ENCODE results near the gene CD46. TPM values are rescaled to one million over a fixed set of nuclear protein-coding genes. Genes with fewer than 3 reads are reported as not detected.

Gene CD46
- total RNA-seq, 1 donor from 2014 or later: 116 TPM

DNA sequence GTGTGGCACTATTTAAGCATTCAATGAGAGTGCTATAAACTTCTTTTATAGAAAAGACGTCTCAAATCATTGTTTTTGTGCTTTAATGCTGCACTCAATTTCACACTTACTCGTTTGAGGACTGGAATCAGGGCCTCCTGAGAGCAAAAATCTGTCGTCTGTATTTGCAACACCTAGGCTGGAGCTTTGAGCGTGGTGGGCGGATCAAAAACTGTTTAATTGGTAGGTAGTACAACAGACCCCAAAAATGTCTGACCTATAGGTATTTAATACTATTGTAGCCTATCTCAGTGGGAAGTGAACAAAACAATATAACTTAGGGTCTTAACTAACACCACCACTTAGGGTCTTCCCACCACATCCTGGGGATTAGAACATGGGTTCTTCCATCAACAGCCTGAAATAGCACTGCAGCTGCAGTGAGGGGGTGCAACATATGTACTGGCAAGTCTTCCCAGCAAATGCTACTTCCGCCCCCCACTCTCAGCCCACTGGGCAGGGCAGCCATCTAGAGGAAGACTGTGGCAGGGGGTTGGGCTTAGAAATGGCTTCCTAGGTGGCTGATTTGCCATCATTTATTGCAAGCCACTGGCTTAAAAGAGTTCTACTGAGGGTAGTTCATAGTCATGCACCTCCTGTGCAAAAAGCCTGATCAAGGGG is 48.3 kb downstream of the CD46 start:
- Mint-ChIP-seq H3K36me3 (ENCODE audit: low read depth, unreplicated experiment) (peaks cover 20% of the 10 kb centered on the region), H3K27ac (ENCODE audit: unreplicated experiment) (no peak overlapping the region), H3K4me1 (ENCODE audit: unreplicated experiment) (peaks cover 9% of the 10 kb centered on the region), H3K4me3 (ENCODE audit: unreplicated experiment) (no peak overlapping the region), H3K27me3 (ENCODE audit: unreplicated experiment) (no peaks in the 10 kb centered on the region), H3K9me3 (ENCODE audit: unreplicated experiment) (no peaks in the 10 kb centered on the region)
- TF ChIP-seq, protein P1, sequence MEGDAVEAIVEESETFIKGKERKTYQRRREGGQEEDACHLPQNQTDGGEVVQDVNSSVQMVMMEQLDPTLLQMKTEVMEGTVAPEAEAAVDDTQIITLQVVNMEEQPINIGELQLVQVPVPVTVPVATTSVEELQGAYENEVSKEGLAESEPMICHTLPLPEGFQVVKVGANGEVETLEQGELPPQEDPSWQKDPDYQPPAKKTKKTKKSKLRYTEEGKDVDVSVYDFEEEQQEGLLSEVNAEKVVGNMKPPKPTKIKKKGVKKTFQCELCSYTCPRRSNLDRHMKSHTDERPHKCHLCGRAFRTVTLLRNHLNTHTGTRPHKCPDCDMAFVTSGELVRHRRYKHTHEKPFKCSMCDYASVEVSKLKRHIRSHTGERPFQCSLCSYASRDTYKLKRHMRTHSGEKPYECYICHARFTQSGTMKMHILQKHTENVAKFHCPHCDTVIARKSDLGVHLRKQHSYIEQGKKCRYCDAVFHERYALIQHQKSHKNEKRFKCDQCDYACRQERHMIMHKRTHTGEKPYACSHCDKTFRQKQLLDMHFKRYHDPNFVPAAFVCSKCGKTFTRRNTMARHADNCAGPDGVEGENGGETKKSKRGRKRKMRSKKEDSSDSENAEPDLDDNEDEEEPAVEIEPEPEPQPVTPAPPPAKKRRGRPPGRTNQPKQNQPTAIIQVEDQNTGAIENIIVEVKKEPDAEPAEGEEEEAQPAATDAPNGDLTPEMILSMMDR (IDR thresholded peaks at IDR 0.05; ENCODE audit: unreplicated experiment): no peak
- DNase-seq (ENCODE audit: low spot score): no peak

DNA sequence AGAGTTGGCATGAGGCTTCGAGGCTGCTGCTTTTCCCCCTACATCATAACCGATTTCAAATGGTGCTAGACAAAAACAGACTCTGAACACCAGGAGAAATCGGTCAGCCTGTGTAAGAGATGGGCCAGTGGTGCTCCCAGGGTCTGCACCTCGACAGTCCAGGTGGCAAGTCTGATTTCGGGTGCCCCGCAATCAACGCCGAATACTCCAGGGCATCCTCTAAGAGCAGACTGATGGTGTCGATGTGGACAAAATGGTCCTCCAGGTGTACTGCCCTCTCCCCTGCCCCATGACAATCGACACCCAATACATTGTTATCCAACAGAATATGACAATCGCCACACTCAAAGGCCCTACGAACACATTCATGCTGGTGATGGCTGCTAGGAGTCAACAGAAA is 50.0 kb downstream of the CD46 start:
- peaks cover 26% of the 10 kb centered on the region for H3K36me3 Mint-ChIP-seq (ENCODE audit: low read depth, unreplicated experiment)
- H3K27me3 Mint-ChIP-seq (ENCODE audit: unreplicated experiment): no peaks in the 10 kb centered on the region
- TF ChIP-seq, protein P1 (IDR thresholded peaks at IDR 0.05; ENCODE audit: unreplicated experiment): no peak
- H3K4me1 Mint-ChIP-seq (ENCODE audit: unreplicated experiment): peaks cover 8% of the 10 kb centered on the region
- no peak overlapping the region for H3K4me3 Mint-ChIP-seq (ENCODE audit: unreplicated experiment)
- no peak for DNase-seq (ENCODE audit: low spot score)
- H3K27ac Mint-ChIP-seq (ENCODE audit: unreplicated experiment): no peak overlapping the region
- no peaks in the 10 kb centered on the region for H3K9me3 Mint-ChIP-seq (ENCODE audit: unreplicated experiment)

DNA sequence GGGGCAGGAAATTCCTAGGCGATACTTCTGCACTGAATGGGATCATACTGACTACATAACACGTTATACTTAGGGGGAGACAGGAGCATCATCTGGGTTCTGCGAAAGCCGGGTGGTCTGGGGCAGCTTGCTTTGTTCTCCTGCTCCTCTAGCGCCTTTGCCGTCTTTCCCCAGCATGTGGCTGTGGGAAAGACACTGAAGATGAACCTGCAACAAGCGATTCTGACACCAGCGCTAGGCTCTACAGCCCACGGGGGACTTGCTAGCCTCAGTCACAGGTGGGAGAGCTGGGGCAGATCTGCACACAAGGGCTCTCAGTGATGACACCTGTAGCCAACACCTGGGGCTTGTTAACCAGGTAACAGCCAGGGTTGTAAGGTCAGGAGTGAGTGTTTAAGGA is 51.8 kb downstream of the CD46 start:
- TF ChIP-seq, protein P1 (IDR thresholded peaks at IDR 0.05; ENCODE audit: unreplicated experiment): no peak
- H3K9me3 Mint-ChIP-seq (ENCODE audit: unreplicated experiment): no peaks in the 10 kb centered on the region
- H3K4me1 Mint-ChIP-seq (ENCODE audit: unreplicated experiment): peaks cover 14% of the 10 kb centered on the region
- no peaks in the 10 kb centered on the region for H3K27me3 Mint-ChIP-seq (ENCODE audit: unreplicated experiment)
- H3K36me3 Mint-ChIP-seq (ENCODE audit: low read depth, unreplicated experiment): peaks cover 34% of the 10 kb centered on the region
- no peak overlapping the region for H3K27ac Mint-ChIP-seq (ENCODE audit: unreplicated experiment)
- no peak for DNase-seq (ENCODE audit: low spot score)
- no peak overlapping the region for H3K4me3 Mint-ChIP-seq (ENCODE audit: unreplicated experiment)

DNA sequence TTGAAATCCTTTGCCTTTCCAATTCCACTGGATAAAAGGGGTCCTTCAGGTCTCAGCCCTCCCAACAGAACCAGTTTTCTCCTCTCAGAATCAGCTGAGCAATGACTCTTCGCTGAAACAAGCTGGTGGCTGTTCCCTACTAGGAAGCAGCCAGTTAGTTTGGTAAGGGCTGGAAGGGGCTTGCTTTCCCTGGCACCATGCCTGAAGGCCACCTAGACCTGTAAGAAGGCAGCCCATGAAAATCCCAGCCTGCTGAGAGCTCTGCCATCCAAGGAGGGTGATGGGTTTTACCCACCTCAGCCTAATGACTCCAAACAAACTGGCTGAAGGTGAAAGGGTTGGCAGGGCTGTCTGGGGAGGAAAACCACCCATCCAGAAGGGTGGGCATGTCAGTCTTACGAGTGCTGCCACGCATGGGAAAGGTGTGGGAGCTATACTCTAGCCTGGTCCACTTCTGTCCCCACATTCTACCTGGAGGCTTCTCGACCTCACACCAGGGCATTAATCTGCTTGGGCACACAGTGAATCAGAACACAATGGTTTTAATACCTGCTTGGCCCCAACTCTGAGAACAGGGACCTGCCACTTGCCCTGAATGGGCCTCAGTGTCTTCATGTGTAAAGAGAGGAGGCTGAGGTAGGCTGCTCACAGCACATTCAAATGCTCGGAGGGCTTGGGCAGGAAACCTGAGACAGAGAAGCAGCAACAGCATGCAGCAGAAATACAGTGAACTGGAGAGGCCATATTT is 53.0 kb downstream of the CD46 start:
- DNase-seq (ENCODE audit: low spot score): no peak
- no peaks in the 10 kb centered on the region for H3K9me3 Mint-ChIP-seq (ENCODE audit: unreplicated experiment)
- H3K36me3 Mint-ChIP-seq (ENCODE audit: low read depth, unreplicated experiment): peaks cover 45% of the 10 kb centered on the region
- TF ChIP-seq, protein P1 (IDR thresholded peaks at IDR 0.05; ENCODE audit: unreplicated experiment): no peak
- H3K27me3 Mint-ChIP-seq (ENCODE audit: unreplicated experiment): no peaks in the 10 kb centered on the region
- no peak overlapping the region for H3K27ac Mint-ChIP-seq (ENCODE audit: unreplicated experiment)
- H3K4me1 Mint-ChIP-seq (ENCODE audit: unreplicated experiment): peaks cover 10% of the 10 kb centered on the region
- H3K4me3 Mint-ChIP-seq (ENCODE audit: unreplicated experiment): no peak overlapping the region

DNA sequence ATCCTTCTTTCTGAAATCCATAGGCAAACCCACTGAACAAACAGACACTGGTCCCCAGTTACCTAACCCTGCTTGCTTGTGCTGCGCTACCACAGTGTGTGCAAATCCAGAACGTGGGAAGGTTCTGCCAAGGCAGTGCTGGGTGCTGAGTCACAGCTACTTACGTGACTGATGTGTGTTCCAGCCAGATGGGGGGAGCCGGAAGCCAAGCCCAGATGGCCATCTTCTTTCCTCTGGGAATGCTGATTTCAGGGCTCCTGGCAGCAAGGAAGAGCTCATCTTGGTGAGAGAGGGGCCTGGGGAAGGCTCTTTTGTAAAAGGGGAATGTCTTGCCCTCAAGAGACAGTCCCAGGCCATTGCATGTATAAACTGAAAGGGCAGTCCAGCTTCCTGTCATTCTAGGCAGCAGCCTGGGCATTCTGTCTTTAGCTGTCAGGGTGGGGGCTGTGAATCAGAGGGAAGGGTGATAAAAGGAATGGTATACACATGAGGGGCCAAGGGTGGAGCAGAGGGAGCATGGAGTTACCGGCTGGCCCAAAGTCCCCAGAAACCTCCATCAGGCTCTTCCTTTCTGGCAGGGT is 54.1 kb downstream of the CD46 start:
- DNase-seq (ENCODE audit: low spot score): no peak
- Mint-ChIP-seq H3K36me3 (ENCODE audit: low read depth, unreplicated experiment) (peaks cover 46% of the 10 kb centered on the region), H3K4me1 (ENCODE audit: unreplicated experiment) (peaks cover 10% of the 10 kb centered on the region), H3K4me3 (ENCODE audit: unreplicated experiment) (no peak overlapping the region), H3K27ac (ENCODE audit: unreplicated experiment) (no peak overlapping the region), H3K27me3 (ENCODE audit: unreplicated experiment) (no peaks in the 10 kb centered on the region), H3K9me3 (ENCODE audit: unreplicated experiment) (no peaks in the 10 kb centered on the region)
- TF ChIP-seq, protein P1 (IDR thresholded peaks at IDR 0.05; ENCODE audit: unreplicated experiment): no peak

All from endothelial cell (in vitro differentiated cells).